Cerebellar cortex (tissue), 1 donor: ENCODE results near the gene ABCD4.
"Not testable (repeated sequence)": the region's sequence is repeated elsewhere in the genome, so short reads cannot be mapped to it uniquely, and the experiment has no call there.

Experiments used
- DNase-seq: peaks from one replicate; pipeline ENCODE4 v3.0.0-alpha.2; 2015; ENCODE audit warnings: low spot score

ABCD4 gene

GRCh38 chr14:74302634-74303569, at the start of gene ABCD4:
ABCD4 (minus strand) TSS chr14:74302934; CDS start chr14:74302912, 22 bp downstream.
- peak; percentile 97 for DNase-seq

- DNase-seq, result no peak
Measured at GRCh38 chr14:74350928-74351323, 48.2 kb upstream of the ABCD4 start.

DNA sequence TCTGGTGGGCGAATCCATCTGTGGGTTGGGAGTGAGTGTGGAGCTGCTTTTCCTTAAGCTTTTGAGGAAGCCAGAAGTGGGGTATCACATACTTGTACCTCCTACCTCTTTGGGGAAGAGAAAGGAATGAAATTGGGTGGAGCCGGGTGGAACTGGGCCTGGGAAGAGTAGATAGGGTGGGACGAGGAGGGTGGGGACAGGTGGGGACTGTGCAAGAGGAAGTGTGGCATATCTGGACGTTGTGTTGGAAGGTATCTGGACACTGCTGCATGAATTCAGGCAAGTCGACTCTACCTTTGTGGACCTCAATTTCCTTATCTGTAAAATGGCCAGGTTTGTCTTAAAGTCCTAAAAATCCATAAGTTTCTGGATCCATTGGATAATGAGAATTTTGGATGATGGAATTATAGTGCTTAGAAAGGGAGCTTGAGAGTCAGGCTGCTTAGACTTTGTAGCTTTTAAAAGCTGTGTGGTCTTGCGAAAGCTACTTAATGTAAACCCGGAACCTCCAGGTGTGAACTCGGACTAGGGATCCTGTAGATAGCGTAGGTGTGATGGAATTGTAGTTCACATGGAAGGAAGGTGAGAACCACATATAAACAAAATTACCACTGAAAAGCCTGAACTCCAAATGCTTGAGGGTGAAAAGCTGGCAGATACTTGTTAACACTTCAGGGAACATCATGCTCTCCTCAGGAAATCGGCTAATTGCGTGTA, 47.6 kb upstream of the ABCD4 start:
- DNase-seq, result no peak

- DNase-seq, result no peak
Measured at GRCh38 chr14:74349757-74350156, 47.0 kb upstream of the ABCD4 start.

- DNase-seq, result no peak
Measured at GRCh38 chr14:74348735-74349463, 46.2 kb upstream of the ABCD4 start.

DNA sequence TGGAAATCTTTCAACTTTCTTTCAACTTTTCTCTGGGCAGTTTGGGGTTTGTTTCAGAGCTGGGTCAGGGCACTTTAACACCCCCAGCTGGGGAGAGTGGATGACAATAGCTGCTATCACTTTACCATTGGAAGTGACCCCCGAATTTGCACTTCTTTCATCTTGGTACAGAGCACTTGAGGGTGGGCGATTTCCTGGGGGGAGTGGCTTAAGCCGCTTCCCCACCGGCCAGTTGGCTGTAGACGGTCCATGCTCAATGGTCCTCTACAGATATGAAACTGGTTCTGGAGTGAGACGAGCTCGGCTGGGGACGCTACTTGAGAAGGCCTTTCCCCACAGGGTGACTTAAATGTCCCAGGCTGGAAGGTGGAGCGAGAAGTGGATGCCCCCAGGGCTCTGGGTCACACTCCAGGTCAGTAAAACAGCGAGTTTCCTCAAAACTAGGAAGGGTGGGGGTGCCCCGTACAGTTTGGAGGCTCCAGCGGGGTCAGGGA, 45.6 kb upstream of the ABCD4 start, which contains the start of gene VRTN:
TSS of gene VRTN (plus strand) at position 231 of the 494 bp plus-strand sequence. CDS start 8,313 bp downstream, outside the sequence.
- no peak for DNase-seq

DNA sequence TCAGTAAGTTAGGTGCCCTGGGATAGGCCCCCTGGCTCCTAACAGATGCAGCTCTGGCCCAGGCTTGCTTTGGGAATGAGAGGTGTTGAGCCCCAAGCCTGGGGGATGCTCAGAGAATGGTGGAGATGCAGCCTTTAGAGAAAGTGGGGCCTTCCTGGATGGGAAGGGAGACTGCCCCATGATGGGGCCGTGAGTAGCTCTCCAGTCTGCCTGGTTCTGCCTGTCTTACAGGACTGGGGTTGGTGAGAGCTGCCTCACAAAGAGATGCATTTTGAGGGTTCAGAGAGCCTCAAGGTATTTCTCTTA, 45.0 kb upstream of the ABCD4 start:
- no peak for DNase-seq

DNA sequence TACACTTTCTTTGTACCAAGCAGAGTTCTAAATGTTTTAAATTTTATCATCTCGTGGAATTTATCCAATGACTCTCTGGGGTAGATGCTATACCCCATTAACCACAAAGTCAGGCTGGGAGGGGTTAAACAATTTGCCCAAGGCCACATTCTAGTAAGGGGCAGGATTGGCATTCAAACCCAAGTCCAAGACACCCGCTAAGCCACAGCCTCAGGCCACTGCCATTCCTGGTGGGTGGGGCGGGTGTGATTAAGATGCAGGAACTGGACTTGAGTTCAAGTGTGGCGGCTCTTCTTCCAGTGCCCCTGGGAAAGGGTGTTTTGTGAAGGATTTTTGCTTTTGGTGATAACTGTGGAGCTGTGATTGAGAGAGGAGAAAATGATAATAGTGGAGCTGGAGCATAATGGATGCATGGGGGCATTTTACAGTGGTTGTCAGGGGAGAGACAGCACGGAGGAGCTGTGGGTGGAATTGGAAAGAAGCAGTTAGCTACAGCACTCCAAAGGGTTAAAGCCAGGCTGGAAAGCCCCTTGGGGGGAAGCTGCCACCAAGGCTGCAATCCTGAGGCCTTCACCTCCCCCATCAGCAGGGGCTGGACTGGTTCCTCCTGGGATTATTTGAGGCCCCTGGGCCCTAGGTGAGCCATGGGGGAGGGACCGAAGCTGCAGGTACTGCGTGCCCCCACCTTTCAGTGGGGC, 44.5 kb upstream of the ABCD4 start:
- DNase-seq, result no peak

DNA sequence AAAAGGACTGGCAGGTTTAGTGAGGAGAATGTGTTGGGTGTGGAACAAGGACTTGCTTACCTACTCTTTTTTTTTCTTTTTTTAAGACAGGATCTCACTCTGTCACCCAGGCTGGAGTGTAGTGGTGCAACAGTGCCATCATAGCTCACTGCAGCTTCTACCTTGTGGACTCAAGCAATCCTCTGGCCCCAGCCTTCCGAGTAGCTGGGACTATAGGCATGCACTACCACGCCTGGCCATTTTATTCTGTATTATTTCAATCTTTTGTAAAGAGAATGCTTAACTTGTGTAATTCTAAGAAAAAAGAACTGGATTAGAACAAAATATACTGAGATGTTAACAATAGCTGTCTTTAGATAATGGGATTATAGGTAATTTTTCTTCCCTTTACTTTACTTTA, 43.6 kb upstream of the ABCD4 start:
- no peak for DNase-seq

DNA sequence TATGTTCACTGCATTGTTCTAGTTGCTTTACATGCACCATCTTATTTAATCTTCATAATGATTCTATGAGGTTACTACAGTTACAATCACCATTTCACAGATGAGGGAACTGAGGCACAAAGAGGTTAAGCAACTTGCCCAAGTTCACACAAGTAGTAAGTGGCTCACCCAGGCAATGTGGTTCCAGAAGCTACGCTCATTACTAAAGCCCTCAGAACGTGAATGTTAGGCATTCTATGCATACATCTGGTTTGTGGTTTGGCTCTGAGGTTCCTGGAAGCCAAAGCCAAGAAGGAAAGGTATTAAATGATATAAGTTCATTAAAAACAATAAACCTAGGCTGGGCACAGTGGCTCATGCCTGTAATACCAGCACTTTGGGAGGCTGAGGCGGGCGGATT, 31.2 kb upstream of the ABCD4 start:
- DNase-seq, result no peak

DNA sequence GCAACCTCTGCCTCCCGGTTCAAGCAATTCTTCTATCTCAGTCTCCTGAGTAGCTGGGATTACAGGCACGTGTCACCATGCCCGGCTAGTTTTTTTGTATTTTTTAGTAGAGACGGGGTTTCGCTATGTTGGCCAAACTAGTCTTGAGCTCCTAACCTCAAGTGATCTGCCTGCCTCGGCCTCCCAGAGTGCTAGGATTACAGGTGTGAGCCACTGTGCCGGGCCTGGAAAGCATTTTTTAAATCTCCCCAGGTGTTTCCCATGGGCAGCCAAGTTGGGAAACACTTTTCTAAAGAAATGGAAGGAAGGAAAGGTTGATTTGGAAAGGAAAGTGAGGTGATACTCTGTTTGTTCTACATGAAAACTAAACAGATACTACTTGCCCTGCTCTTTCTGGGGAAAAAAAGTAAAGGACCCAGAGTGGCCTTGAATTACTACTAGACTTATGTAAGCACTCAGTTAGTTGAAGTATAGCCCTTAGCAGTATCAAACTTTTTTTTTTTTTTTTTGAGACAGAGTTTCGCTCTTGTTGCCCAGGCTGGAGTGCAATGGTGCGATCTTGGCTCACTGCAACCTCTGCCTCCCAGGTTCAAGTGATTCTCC, 27.3 kb upstream of the ABCD4 start:
- not testable (repeated sequence) for DNase-seq

- DNase-seq, result no peak
Measured at GRCh38 chr14:74326369-74327152, 23.8 kb upstream of the ABCD4 start.

GRCh38 chr14:74325446-74325845, 22.7 kb upstream of the ABCD4 start:
- DNase-seq, result no peak

DNA sequence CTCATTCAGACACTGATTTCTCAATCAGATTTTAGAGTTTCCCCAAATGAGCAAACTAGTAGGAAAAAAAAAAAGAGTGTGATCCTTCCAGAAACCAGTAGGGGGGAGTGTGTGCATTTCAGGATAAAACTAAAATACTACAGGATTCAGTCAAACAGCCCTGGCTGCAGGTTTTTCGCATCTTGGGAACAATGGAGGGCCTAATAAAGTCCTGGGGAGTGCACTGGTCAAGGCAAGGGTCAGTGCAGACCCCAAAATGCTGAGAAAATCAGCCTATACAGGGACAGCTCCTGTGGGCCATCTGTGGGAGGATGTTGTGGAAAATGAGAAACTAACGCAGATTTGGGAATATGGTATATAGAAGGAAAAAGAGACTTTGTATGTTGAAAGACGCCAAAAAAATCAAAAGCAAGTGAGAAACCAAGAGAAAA, 22.2 kb upstream of the ABCD4 start:
- DNase-seq, result peak; percentile 35

DNA sequence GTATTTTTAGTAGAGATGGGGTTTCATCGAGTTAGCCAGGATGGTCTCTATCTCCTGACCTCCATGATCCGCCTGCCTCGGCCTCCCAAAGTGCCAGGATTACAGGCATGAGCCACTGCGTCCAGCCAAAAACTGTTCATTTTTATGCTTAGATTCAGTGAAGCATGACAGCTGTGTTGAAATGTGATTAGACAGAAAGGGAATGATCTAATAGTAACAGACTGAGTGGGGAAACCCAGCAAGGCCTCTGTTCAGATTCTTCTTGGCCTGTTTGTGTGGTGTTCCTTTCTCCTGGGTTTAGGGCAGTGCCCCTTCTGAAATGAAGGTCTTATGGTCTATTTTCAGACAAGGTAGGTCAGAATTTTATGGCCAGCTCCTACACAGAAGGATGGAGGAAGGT, 11.8 kb upstream of the ABCD4 start:
- DNase-seq, result no peak

- no peak for DNase-seq
Measured at GRCh38 chr14:74313601-74314000, 10.9 kb upstream of the ABCD4 start.

DNA sequence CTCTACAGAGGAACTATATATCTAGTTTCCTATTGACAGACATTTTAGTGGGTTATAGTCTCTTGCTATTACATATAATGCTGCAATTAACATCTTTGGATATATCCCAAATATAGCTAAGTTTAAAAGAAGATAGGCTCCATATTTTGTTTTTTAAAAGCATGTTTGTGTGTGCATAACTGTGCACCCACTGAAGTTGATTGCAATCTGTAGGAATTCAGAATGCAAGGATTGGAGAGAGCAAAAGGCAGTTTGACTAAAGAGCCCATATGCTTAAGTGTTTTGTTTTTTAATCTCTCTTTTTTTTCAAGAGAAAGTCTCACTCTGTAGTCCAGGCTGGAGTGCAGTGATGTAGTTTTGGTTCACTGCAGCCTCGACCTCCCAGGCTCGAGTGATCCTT, 9.4 kb upstream of the ABCD4 start:
- no peak for DNase-seq

DNA sequence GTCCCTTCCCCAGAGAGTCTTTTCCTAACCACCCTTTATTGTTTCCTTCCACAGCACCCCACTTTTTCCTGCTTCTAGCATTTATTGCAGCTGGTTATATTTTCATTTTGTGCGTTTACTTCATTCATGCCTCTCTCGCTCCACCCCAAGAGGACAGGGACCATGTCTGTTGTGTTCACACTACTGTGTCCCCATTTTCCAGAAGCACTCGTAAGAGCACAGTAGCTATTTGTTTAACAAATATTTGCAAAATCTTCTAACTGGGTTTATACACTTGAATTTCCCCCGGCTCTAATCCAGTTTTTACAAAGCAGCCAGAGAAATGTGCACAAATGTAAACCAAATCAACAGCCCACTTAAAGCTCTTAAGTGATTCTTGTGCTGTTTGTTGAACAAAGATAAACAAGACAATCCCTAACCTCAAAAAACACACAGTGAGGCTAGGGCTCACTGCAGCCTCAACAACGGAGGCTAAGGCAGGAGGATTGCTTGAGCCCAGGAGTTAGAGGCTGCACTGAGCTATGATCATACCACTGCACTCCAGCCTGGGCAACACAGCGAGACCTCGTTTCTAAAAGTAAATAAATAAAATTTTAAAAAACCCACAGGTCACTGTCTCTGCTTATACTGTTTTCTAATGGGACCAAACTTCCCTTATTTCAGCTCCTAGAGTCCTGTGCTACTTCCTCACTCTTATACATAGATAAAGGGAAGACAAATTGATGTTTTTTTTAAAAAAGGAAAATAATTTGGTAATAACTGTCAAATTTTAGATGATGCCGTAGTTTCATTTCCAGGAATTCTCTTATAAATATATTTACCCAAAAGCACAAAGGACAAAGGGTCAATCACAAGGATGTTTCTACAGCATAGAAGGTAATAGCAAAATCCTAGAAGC, 6.6 kb upstream of the ABCD4 start:
- DNase-seq, result no peak

DNA sequence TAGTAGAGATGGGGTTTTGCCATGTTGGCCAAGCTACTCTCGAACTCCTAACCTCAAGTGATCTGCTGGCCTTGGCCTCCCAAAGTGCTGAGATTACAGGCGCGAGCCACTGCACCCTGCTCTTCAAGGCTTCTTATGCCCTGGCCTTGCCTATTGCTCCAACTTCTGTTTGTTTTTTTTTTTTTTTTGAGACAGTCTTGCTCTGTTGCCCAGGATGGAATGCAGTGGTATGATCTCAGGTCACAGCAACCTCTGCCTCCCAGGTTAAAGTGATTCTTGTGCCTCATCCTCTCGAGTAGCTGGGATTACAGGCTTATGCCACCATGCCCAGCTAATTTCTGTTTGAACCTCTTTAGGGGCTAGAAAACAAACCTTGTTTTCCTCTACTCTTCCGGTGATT, 6.0 kb upstream of the ABCD4 start:
- DNase-seq, result no peak
